Activated CD4-positive, alpha-beta T cell treated with anti-CD3 and anti-CD28 coated beads for 48 hours (primary cell): ENCODE results near the gene SOS1.
"Not testable (repeated sequence)": the region's sequence is repeated elsewhere in the genome, so short reads cannot be mapped to it uniquely, and the experiment has no call there.

Experiments used
- DNase-seq: peaks from one replicate; pipeline ENCODE4 v3.0.0-alpha.2; 2020

SOS1 gene

DNA sequence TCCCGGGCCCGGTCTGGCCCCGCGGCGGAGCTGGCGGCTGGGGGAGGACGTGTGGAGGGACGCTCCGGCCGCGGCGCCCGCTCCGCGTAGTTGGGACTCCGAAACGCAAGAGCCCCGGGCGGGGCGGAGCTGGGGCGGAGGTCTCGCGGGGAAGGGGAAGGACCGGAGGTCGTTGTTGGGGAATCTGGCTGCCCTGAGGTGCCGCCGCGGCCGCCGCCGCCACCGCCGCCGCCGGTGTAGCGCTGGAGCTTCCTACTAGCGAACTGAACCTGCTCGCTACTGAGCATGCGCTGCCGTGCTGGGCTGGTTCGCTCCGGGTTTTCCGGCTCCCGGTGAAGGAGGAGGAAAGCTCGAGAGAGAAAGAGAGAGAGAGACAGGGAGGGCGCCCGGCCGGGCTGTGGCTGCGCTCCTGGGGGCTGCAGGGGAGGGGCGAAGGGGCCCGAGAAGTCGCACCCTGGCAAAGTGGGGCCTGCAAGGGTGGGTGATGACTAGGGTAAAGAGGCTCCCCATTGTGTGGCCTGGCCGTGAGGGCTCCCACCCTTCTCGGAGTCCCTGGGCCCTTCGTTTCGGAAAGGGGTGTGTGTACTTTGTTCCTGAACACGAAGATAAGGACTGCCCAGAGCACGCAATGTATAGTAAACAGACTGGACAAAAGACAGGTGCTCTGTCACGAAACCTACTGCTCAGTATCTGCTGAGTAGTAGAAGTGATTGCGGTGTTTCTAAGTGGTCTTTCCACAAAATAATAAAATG is at the start of gene SOS1:
SOS1 (minus strand) TSS at position 281 of the 752 bp plus-strand sequence. CDS start 629 bp downstream, outside the sequence.
- DNase-seq = peak; percentile 96

- DNase-seq = no peak
Measured at GRCh38 chr2:39164089-39164488, 43.2 kb upstream of the SOS1 start.

DNA sequence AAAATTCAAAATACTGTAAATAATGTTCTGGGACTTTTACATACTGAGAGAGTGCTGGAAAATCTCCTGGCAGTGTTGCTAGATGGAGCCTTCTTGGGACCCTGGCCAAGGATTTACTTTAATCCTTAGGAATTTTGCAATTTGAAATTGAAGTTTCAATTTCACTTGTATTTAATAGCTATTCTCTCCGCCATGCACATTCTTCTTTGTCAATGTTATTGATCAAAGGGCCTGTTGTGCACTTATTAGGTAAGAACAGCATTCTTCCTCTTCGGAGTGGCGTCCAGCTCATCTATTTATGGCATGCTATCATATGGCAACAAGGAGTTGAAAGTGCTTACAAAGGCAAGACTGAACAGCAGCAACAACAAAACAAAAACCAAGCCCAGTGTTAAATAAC is 40.1 kb upstream of the SOS1 start:
- DNase-seq = no peak

DNA sequence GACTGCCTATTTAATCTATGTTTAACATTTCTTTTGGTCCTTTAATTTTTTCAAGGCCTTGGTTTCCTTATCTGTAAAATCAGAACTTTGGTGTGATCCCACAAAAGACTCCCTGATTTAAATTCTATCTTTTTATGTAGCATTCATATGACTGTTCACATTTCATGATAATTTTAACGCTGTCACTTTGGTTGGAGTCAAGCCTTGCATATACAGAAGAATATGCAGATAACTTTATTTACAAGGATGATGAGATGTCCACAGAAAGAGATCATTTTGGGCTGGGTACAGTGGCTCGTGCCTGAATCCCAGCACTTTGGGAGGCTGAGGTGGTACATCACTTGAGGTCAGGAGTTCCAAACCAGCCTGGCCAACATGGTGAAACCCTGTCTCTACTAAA is 38.4 kb upstream of the SOS1 start:
- DNase-seq = no peak

GRCh38 chr2:39158351-39158750 is 37.5 kb upstream of the SOS1 start:
- DNase-seq = no peak

DNA sequence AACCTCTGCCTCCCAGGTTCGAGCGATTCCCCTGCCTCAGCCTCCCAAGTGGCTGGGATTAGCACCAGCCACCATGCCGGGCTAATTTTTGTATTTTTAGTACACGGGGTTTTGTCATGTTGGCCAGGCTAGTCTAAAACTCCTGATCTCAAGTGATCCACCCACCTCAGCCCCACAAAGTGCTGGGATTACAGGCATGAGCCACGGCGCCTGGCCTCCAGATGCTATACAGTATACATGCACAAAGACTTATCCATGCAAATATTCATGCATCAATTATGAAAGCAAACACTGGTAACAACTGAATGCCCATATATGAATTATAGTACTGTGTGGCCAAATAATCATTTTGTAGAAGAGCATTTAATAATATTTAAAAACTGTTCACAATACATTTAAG is 36.0 kb upstream of the SOS1 start:
- DNase-seq = no peak

DNA sequence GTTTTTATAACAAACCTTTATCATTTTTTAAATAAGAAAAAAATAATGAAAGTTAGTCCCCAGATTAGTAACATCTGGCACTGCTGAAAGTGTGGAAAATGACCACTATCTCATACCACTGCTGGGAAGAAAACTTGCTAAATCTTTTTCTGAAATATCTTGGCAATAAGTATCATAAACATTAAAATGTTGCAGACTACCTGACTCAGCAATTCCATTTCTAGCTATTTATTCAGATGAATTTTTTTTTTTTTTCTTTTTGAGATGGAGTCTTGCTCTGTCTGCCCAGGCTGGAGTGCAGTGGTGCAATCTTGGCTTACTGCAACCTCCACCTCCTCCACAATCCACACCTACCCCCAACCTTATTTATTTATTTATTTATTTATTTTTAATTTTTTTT is 35.3 kb upstream of the SOS1 start:
- no peak for DNase-seq

DNA sequence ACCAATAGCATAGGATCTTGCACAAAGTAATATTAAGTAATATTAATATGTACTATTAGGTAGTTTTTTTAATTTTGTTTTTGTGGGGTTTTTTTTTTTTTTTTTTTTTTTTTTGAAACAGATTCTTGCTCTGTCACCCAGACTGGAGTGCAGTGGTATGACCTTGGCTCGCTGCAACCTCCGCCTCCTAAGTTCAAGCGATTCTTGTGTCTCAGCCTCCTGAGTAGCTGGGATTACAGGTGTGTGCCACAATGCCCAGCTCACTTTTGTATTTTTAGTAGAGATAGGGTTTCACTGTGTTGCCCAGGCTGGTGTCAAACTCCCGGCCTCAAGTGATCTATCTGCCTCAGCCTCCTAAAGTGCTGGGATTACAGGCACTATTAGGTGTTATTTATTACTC is 34.7 kb upstream of the SOS1 start:
- DNase-seq = not testable (repeated sequence)

GRCh38 chr2:39154944-39155343 is 34.1 kb upstream of the SOS1 start:
- no peak for DNase-seq

- no peak for DNase-seq
Measured at GRCh38 chr2:39153312-39153711, 32.5 kb upstream of the SOS1 start.

- DNase-seq = no peak
Measured at GRCh38 chr2:39152504-39152903, 31.7 kb upstream of the SOS1 start.

DNA sequence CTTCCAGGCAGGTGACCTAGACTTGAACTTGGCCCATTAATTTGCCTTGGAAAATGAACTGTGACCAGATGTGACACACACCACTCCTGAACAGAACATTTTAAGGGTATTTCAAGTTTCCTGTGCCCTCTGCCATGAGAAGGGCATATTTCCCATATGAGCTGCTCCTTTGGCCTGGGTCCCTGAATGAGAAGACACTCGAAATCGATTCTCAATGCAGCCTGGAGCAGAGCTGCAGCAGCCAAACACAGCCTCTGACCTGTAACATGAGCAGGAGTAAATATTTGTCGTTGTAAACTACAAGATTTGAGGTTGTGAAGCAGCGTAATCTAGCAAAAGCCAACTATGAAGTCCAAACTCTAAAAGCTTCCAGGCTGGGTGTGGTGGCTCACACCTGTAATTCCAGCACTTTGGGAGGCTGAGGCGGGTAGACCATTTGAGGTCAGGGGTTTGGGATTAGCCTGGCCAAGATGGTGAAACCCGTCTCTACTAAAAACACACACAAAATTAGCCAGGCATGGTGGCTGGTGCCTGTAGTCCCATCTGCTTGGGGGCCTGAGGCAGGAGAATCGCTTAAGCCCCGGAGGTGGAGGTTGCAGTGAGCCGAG is 30.1 kb upstream of the SOS1 start:
- no peak for DNase-seq

- DNase-seq = no peak
Measured at GRCh38 chr2:39150102-39150562, 29.3 kb upstream of the SOS1 start.

DNA sequence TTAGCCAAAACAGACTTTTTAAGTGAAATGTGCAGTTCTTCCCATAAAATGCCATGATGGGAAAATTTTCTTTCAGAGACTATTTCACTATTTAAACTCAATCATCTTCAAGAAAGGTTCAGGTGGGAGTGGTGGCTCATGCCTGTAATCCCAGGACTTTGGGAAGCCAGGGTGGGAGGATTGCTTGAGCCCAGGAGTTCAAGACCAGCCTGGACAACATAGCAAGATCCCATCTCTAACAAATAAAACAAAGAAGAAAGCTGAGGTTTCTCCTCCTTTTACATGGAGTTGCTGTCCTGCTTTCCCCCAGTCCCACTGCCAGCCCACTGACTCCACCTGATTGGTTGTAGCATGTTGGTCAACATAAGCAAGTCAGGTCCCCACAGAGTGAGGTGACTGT is 25.8 kb upstream of the SOS1 start:
- DNase-seq = no peak

GRCh38 chr2:39145906-39146421 is 25.1 kb upstream of the SOS1 start:
- no peak for DNase-seq

DNA sequence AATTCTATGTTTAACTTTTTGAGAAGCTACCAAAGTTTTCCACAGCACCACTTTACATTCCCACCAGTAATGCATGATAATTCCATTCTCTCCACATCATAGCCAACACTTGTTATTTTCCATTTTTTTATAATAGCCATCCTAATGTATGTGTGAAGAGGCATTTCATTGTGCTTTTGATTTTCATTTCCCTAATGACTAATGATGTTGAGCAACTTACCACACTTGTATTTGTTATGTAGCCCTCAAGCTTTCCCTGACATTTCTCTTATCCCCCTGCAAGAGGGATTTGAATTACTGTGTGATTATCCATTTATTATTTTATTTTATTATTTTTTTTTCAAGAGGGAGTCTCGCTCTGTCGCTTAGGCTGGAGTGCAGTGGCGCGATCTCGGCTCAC is 23.6 kb upstream of the SOS1 start:
- DNase-seq = no peak

GRCh38 chr2:39142904-39143605 is 22.2 kb upstream of the SOS1 start:
- DNase-seq = no peak

DNA sequence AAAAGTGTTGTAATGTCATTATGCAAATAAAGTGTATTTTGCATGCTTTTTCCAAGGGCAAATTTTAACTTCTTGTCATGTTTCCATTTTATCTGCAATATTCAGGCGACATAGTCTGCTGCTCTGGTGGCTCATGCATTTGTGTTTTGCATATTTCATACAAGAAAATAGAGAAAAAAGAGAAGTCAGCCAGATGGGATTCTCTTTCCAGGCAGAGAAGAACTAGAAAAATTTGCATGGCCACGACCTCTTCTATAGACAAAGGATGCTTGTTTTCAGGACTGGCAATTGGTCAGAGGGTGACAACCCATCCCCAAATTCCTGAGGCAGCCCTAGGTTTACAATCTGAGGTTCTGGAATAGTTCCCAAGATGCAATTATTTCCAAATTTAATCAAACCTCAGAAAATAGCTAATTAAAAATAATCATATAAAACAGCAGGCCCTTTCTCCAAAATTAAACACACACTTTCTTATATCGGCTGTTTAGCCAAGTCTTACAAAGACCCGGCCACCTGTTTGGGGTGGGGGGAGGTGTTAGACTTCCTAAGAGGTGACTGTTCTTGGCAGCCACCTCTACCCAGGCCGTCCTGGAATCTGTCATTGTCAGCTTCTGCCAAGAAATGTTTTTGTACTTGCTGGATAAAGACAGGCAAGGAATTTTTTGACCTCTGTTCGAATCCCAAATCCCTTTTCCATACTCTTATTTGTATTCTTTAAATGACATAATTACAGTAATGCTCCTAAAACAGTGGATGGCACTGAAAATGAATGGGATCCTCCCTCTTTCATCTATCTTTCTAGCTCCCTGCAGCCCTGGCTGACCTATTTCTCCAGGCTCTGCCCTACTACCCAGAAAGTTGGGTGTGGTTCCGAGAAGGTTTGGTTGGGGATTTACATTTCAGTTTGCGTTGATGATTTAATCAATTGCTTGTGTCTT is 20.8 kb upstream of the SOS1 start:
- DNase-seq = no peak

DNA sequence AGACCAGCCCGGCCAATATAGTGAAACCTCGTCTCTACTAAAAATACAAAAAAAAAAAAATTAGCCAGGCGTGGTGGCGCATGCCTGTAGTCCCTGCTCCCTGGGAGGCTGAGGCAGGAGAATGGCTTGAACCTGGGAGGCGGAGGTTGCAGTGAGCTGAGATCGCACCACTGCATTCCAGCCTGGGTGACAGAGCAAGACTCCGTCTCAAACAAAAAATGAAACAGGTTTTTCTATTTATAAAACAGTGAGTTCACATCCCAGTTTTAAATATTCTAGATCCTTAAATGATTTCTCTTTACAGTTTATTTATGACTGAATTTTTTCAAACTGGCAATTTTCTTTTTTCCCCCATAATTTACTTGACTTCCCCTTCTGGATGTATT is 20.1 kb upstream of the SOS1 start:
- DNase-seq = not testable (repeated sequence)

GRCh38 chr2:39140322-39140847 is 19.5 kb upstream of the SOS1 start:
- no peak for DNase-seq

DNA sequence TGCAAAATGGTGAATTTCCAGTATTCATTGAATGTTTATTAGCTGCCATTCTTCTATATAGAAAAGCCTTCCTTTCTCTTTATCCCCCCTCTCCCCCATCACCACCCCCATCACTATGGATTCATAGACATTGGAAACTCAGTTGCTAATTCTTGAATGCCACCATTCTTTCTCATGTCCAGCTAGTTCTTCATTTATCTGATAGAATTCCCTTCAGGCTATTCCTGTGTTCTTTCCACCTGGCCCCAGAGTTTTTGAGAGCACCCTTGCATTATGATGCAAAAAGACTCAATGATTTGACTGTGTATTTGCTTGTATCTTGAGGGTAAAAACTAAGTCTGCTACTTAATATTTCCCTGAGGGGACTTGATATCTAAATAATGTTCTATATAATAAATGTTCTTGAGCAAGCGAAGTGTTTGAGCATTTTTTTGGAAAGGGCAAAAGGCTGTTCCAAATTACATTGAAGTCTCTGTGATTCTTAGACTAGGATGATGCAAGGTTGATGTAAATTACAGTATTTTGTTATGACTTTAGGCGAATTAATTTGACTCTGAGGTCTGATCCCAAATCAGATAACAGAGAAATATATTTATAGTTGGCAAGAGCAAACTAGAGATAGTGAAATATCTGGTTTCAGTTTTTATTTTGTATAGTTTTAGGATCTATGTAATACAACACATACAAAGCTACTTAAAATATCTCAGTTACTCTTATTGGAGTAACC is 18.8 kb upstream of the SOS1 start:
- no peak for DNase-seq

- no peak for DNase-seq
Measured at GRCh38 chr2:39138837-39139211, 18.0 kb upstream of the SOS1 start.
